Activated gamma-delta T cell (primary cell): ENCODE data around the gene LAMC2.
"Not testable (repeated sequence)": the region's sequence is repeated elsewhere in the genome, so short reads cannot be mapped to it uniquely, and the experiment has no call there.

ENCODE experiments used
- DNase-seq: peaks from one replicate; lab custom pipeline; 2025; lab: John Stamatoyannopoulos, UW

Gene LAMC2

GRCh38 chr1:183238071-183238470 is 52.0 kb downstream of the LAMC2 start:
- no peak for DNase-seq

- DNase-seq, result no peak
These were observed 53.2 kb downstream of the LAMC2 start for GRCh38 chr1:183239220-183239742.

GRCh38 chr1:183239793-183240525 is 53.9 kb downstream of the LAMC2 start:
- no peak for DNase-seq

- DNase-seq, result no peak
These were observed 54.4 kb downstream of the LAMC2 start for GRCh38 chr1:183240526-183240825.

- DNase-seq, result not testable (repeated sequence)
These were observed 54.8 kb downstream of the LAMC2 start for GRCh38 chr1:183240853-183241252.

- DNase-seq, result no peak
These were observed 55.4 kb downstream of the LAMC2 start for GRCh38 chr1:183241471-183241870.

- DNase-seq, result no peak
These were observed 56.5 kb downstream of the LAMC2 start for GRCh38 chr1:183242556-183242955.

GRCh38 chr1:183243161-183244050 is 57.3 kb downstream of the LAMC2 start:
- no peak for DNase-seq

GRCh38 chr1:183244466-183244865 is 58.4 kb downstream of the LAMC2 start:
- no peak for DNase-seq

- no peak for DNase-seq
These were observed 59.3 kb downstream of the LAMC2 start for GRCh38 chr1:183245357-183245756.

- DNase-seq, result no peak
These were observed 60.4 kb downstream of the LAMC2 start for GRCh38 chr1:183246436-183246835.

- no peak for DNase-seq
These were observed 61.0 kb downstream of the LAMC2 start for GRCh38 chr1:183247066-183247465.

GRCh38 chr1:183247484-183247883 is 61.4 kb downstream of the LAMC2 start:
- DNase-seq, result no peak

GRCh38 chr1:183247931-183248330 is 61.9 kb downstream of the LAMC2 start:
- DNase-seq, result no peak

GRCh38 chr1:183248989-183249691 is 63.1 kb downstream of the LAMC2 start:
- DNase-seq, result no peak

- no peak for DNase-seq
These were observed 63.9 kb downstream of the LAMC2 start for GRCh38 chr1:183249941-183250452.

GRCh38 chr1:183251101-183251958 is 65.3 kb downstream of the LAMC2 start:
- DNase-seq, result no peak

GRCh38 chr1:183251959-183252450 is 65.9 kb downstream of the LAMC2 start:
- DNase-seq, result no peak

- DNase-seq, result no peak
These were observed 69.0 kb downstream of the LAMC2 start for GRCh38 chr1:183255073-183255472.

GRCh38 chr1:183259924-183260323 is 73.9 kb downstream of the LAMC2 start:
- DNase-seq, result no peak

GRCh38 chr1:183262628-183263200 is 76.7 kb downstream of the LAMC2 start:
- no peak for DNase-seq
